ENCODE data around the gene ARHGDIB.

ARHGDIB gene

GRCh38 chr12:14984036-14984435, 22.6 kb upstream of the ARHGDIB start:
- DNase-seq: no peak
- H4K8ac ChIP-seq (ENCODE audit: low read length): no peak overlapping the region
- H3K36me3 ChIP-seq (ENCODE audit: control insufficient read depth in 1 of 2, insufficient read depth in 2 of 2, low read depth in 1 of 2, low read length in 2 of 2): no peaks in the 10 kb centered on the region
- H2AFZ ChIP-seq (ENCODE audit: low read depth, low read length): no peak overlapping the region
- no peak overlapping the region for H3K14ac ChIP-seq (ENCODE audit: low read length in 2 of 2)
- H3K4me2 ChIP-seq (ENCODE audit: low read length, poor library complexity, severe bottlenecking): no peak overlapping the region
- H3K18ac ChIP-seq (ENCODE audit: low read depth in 1 of 2, low read length in 2 of 2): no peak overlapping the region
- no peaks in the 10 kb centered on the region for H3K79me1 ChIP-seq (replicated peaks; ENCODE audit: low read length, poor library complexity, severe bottlenecking)
- no peaks in the 10 kb centered on the region for H3K27me3 ChIP-seq (ENCODE audit: control insufficient read depth in 1 of 2, insufficient read depth in 1 of 2, low read length in 2 of 2)
- no peak overlapping the region for H2BK12ac ChIP-seq (ENCODE audit: low read length in 2 of 2)
- no peak overlapping the region for H2BK120ac ChIP-seq (ENCODE audit: low read depth, low read length)
- no peak overlapping the region for H3K23ac ChIP-seq (ENCODE audit: low read length in 2 of 2)
- no peak overlapping the region for H4K91ac ChIP-seq (ENCODE audit: low read length)
- no peak overlapping the region for H3K27ac ChIP-seq (ENCODE audit: low read length, poor library complexity, severe bottlenecking)
- no peak overlapping the region for H3K4ac ChIP-seq (ENCODE audit: low read depth in 1 of 2, low read length in 2 of 2)
- no peak overlapping the region for H2AK5ac ChIP-seq (ENCODE audit: low read length, severe bottlenecking)
- no peak overlapping the region for H3K9ac ChIP-seq (ENCODE audit: low read length)
- peaks cover 4% of the 10 kb centered on the region for H3K4me1 ChIP-seq (ENCODE audit: control insufficient read depth, insufficient read depth, low read depth, low read length)
- no peak overlapping the region for H2BK5ac ChIP-seq (ENCODE audit: low read depth, low read length, poor library complexity, severe bottlenecking)
- WGBS: no CpG with 5 or more reads among the region's 1 CpG
- no peak overlapping the region for H3K4me3 ChIP-seq (ENCODE audit: insufficient read depth in 1 of 2, low read depth in 1 of 2, low read length in 2 of 2)
- no peak overlapping the region for H2BK15ac ChIP-seq (ENCODE audit: low read depth, poor library complexity, severe bottlenecking)
- no peaks in the 10 kb centered on the region for H3K9me3 ChIP-seq (ENCODE audit: control insufficient read depth, low read length)

- Histone ChIP-seq H3K79me1 (replicated peaks; ENCODE audit: low read length, poor library complexity, severe bottlenecking) (no peaks in the 10 kb centered on the region), H2BK15ac (ENCODE audit: low read depth, poor library complexity, severe bottlenecking) (no peak overlapping the region), H2BK12ac (ENCODE audit: low read length in 2 of 2) (no peak overlapping the region), H4K91ac (ENCODE audit: low read length) (no peak overlapping the region), H3K4me3 (ENCODE audit: insufficient read depth in 1 of 2, low read depth in 1 of 2, low read length in 2 of 2) (no peak overlapping the region), H3K27ac (ENCODE audit: low read length, poor library complexity, severe bottlenecking) (no peak overlapping the region), H3K4me2 (ENCODE audit: low read length, poor library complexity, severe bottlenecking) (no peak overlapping the region), H3K9me3 (ENCODE audit: control insufficient read depth, low read length) (no peaks in the 10 kb centered on the region), H2BK120ac (ENCODE audit: low read depth, low read length) (no peak overlapping the region), H3K14ac (ENCODE audit: low read length in 2 of 2) (no peak overlapping the region), H3K27me3 (ENCODE audit: control insufficient read depth in 1 of 2, insufficient read depth in 1 of 2, low read length in 2 of 2) (no peaks in the 10 kb centered on the region), H4K8ac (ENCODE audit: low read length) (no peak overlapping the region), H3K23ac (ENCODE audit: low read length in 2 of 2) (no peak overlapping the region), H3K4me1 (ENCODE audit: control insufficient read depth, insufficient read depth, low read depth, low read length) (peaks cover 4% of the 10 kb centered on the region), H3K9ac (ENCODE audit: low read length) (no peak overlapping the region), H2AFZ (ENCODE audit: low read depth, low read length) (no peak overlapping the region), H3K18ac (ENCODE audit: low read depth in 1 of 2, low read length in 2 of 2) (no peak overlapping the region), H3K36me3 (ENCODE audit: control insufficient read depth in 1 of 2, insufficient read depth in 2 of 2, low read depth in 1 of 2, low read length in 2 of 2) (no peaks in the 10 kb centered on the region), H3K4ac (ENCODE audit: low read depth in 1 of 2, low read length in 2 of 2) (no peak overlapping the region), H2BK5ac (ENCODE audit: low read depth, low read length, poor library complexity, severe bottlenecking) (no peak overlapping the region), H2AK5ac (ENCODE audit: low read length, severe bottlenecking) (no peak overlapping the region)
- DNase-seq: no peak
- 89% methylated on average over 2 of the region's 2 CpGs for WGBS
Measured at GRCh38 chr12:14982991-14983390, 21.6 kb upstream of the ARHGDIB start.

- Histone ChIP-seq H3K4ac (ENCODE audit: low read depth in 1 of 2, low read length in 2 of 2) (no peak overlapping the region), H3K4me2 (ENCODE audit: low read length, poor library complexity, severe bottlenecking) (no peak overlapping the region), H3K4me1 (ENCODE audit: control insufficient read depth, insufficient read depth, low read depth, low read length) (peaks cover 4% of the 10 kb centered on the region), H3K4me3 (ENCODE audit: insufficient read depth in 1 of 2, low read depth in 1 of 2, low read length in 2 of 2) (no peak overlapping the region), H2BK12ac (ENCODE audit: low read length in 2 of 2) (no peak overlapping the region), H2BK15ac (ENCODE audit: low read depth, poor library complexity, severe bottlenecking) (no peak overlapping the region), H2BK5ac (ENCODE audit: low read depth, low read length, poor library complexity, severe bottlenecking) (no peak overlapping the region), H2AFZ (ENCODE audit: low read depth, low read length) (no peak overlapping the region), H3K27me3 (ENCODE audit: control insufficient read depth in 1 of 2, insufficient read depth in 1 of 2, low read length in 2 of 2) (no peaks in the 10 kb centered on the region), H3K9ac (ENCODE audit: low read length) (no peak overlapping the region), H3K9me3 (ENCODE audit: control insufficient read depth, low read length) (no peaks in the 10 kb centered on the region), H4K8ac (ENCODE audit: low read length) (no peak overlapping the region), H2AK5ac (ENCODE audit: low read length, severe bottlenecking) (no peak overlapping the region), H3K27ac (ENCODE audit: low read length, poor library complexity, severe bottlenecking) (no peak overlapping the region), H2BK120ac (ENCODE audit: low read depth, low read length) (no peak overlapping the region), H3K14ac (ENCODE audit: low read length in 2 of 2) (no peak overlapping the region), H3K36me3 (ENCODE audit: control insufficient read depth in 1 of 2, insufficient read depth in 2 of 2, low read depth in 1 of 2, low read length in 2 of 2) (no peaks in the 10 kb centered on the region), H3K23ac (ENCODE audit: low read length in 2 of 2) (no peak overlapping the region), H3K18ac (ENCODE audit: low read depth in 1 of 2, low read length in 2 of 2) (no peak overlapping the region), H3K79me1 (replicated peaks; ENCODE audit: low read length, poor library complexity, severe bottlenecking) (no peaks in the 10 kb centered on the region), H4K91ac (ENCODE audit: low read length) (no peak overlapping the region)
- DNase-seq: peak; percentile 19
- WGBS: 89% methylated on average over 1 of the region's 1 CpG
Measured at GRCh38 chr12:14982562-14982961, 21.2 kb upstream of the ARHGDIB start.

- Histone ChIP-seq H3K36me3 (ENCODE audit: control insufficient read depth in 1 of 2, insufficient read depth in 2 of 2, low read depth in 1 of 2, low read length in 2 of 2) (no peaks in the 10 kb centered on the region), H3K79me1 (replicated peaks; ENCODE audit: low read length, poor library complexity, severe bottlenecking) (no peaks in the 10 kb centered on the region), H2AK5ac (ENCODE audit: low read length, severe bottlenecking) (no peak overlapping the region), H3K4me2 (ENCODE audit: low read length, poor library complexity, severe bottlenecking) (no peak overlapping the region), H3K9ac (ENCODE audit: low read length) (no peak overlapping the region), H2BK15ac (ENCODE audit: low read depth, poor library complexity, severe bottlenecking) (no peak overlapping the region), H2BK120ac (ENCODE audit: low read depth, low read length) (no peak overlapping the region), H3K27me3 (ENCODE audit: control insufficient read depth in 1 of 2, insufficient read depth in 1 of 2, low read length in 2 of 2) (no peaks in the 10 kb centered on the region), H3K9me3 (ENCODE audit: control insufficient read depth, low read length) (no peaks in the 10 kb centered on the region), H3K18ac (ENCODE audit: low read depth in 1 of 2, low read length in 2 of 2) (no peak overlapping the region), H3K4ac (ENCODE audit: low read depth in 1 of 2, low read length in 2 of 2) (no peak overlapping the region), H3K14ac (ENCODE audit: low read length in 2 of 2) (peak overlapping the region in 1 of 2 experiments; percentile 75), H4K8ac (ENCODE audit: low read length) (no peak overlapping the region), H2BK12ac (ENCODE audit: low read length in 2 of 2) (no peak overlapping the region), H3K23ac (ENCODE audit: low read length in 2 of 2) (no peak overlapping the region), H4K91ac (ENCODE audit: low read length) (peak overlapping the region; percentile 43), H3K4me1 (ENCODE audit: control insufficient read depth, insufficient read depth, low read depth, low read length) (peaks cover 4% of the 10 kb centered on the region), H2BK5ac (ENCODE audit: low read depth, low read length, poor library complexity, severe bottlenecking) (no peak overlapping the region), H2AFZ (ENCODE audit: low read depth, low read length) (no peak overlapping the region), H3K27ac (ENCODE audit: low read length, poor library complexity, severe bottlenecking) (no peak overlapping the region), H3K4me3 (ENCODE audit: insufficient read depth in 1 of 2, low read depth in 1 of 2, low read length in 2 of 2) (no peak overlapping the region)
- WGBS: 94% methylated on average over 2 of the region's 2 CpGs
- no peak for DNase-seq
Measured at GRCh38 chr12:14981049-14981448, 19.6 kb upstream of the ARHGDIB start.
